Stimulated activated CD4-positive, alpha-beta T cell treated with anti-CD3 and anti-CD28 coated beads, TNF-alpha, amount 100 ng/mL, for 1 hour (primary cell): ENCODE data around the gene SIGLEC9.

Experiments
- DNase-seq, 3 donors: peaks; one replicate each; pipeline ENCODE4 v3.0.0-alpha.2; 2020; ENCODE audit warnings: low read depth in 3 of 3, low spot score in 1 of 3

SIGLEC9 gene

GRCh38 chr19:51122112-51122981 lies 2.4 kb upstream of the SIGLEC9 start:
- DNase-seq = no peak

DNA sequence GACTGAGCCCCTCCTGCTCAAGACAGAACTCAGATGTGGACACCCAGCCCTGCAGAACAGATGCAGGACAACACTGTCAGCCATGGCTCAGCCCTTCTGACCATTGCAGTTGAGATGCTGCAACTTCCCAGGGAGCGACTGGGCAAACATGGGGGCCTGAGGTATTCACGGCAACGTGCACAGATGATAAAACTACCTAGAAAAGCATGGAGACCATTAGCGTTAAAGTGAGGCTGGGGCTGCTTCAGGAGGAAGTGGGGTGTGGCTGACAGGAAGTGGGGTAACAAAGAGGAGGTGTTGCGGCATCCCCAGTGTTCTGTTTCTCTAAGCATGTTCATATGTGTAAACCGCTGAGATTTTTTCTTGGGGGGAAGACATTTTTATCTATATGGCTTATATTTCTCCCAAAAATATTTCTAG lies 1.3 kb upstream of the SIGLEC9 start:
- no peak for DNase-seq

GRCh38 chr19:51123802-51124201 lies 904 bp upstream of the SIGLEC9 start:
- no peak for DNase-seq

- DNase-seq = no peak
Observed at GRCh38 chr19:51124216-51124615, 490 bp upstream of the SIGLEC9 start.

DNA sequence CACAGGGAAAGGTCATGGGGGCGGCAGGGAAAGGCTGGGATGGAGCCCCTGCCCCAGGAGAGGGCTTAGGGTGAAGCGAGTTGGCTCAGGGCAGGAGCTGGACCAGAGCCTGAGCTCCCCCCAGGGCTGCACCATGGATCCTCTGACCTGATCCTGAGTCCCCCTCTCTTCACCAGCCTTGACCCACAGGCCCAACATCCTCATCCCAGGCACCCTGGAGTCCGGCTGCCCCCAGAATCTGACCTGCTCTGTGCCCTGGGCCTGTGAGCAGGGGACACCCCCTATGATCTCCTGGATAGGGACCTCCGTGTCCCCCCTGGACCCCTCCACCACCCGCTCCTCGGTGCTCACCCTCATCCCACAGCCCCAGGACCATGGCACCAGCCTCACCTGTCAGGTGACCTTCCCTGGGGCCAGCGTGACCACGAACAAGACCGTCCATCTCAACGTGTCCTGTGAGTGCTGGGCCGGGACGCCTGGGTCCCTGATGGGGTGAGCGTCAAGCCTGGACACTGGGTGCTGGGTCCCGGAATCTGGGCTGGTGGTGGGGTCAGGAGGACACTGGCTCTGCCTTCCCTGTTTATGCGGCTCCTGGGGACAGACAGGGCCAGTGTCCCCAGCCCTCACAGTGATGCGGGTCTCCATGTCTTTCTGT lies 842 bp downstream of the SIGLEC9 start:
- no peak for DNase-seq

DNA sequence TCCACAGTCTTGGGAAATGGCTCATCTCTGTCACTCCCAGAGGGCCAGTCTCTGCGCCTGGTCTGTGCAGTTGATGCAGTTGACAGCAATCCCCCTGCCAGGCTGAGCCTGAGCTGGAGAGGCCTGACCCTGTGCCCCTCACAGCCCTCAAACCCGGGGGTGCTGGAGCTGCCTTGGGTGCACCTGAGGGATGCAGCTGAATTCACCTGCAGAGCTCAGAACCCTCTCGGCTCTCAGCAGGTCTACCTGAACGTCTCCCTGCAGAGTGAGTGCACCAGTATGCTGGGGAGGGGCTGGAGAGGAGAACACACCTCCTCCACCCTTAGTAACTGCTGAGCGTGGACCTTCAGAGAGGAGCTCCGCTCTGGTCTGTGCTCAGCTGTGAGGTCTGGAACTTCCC lies 2.3 kb downstream of the SIGLEC9 start:
- no peak for DNase-seq

DNA sequence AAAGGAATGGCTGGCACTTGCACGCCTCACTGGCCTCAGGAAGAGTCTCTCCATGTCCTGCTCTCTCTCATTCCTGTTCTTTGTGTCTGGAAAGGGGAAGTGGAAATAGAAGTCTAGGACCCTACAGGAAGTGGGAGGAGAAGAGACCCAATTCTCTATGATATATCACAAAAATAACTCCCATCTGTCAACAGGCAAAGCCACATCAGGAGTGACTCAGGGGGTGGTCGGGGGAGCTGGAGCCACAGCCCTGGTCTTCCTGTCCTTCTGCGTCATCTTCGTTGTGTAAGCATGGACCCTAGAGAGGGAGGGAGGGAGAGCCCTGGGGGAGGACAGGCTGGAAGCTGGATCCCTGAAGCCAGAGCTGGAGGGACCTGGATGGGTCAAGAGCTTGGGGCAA lies 3.0 kb downstream of the SIGLEC9 start:
- no peak for DNase-seq

DNA sequence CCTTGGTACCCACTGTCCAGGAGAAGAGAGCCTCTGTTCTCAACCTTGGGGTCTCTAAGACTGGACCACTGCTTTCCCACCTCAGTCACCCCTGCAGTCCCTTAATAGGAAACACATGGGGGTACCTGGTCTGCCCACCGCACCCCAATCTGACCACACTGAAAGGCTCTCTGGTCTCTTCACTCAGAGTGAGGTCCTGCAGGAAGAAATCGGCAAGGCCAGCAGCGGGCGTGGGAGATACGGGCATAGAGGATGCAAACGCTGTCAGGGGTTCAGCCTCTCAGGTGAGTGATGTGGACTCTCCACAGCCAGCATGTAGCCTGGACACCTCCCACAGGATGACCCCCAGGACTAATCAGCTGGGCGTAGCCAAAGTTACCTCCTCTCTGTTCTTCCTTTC lies 3.5 kb downstream of the SIGLEC9 start:
- DNase-seq = no peak

GRCh38 chr19:51129716-51130115 lies 5.0 kb downstream of the SIGLEC9 start:
- no peak for DNase-seq

DNA sequence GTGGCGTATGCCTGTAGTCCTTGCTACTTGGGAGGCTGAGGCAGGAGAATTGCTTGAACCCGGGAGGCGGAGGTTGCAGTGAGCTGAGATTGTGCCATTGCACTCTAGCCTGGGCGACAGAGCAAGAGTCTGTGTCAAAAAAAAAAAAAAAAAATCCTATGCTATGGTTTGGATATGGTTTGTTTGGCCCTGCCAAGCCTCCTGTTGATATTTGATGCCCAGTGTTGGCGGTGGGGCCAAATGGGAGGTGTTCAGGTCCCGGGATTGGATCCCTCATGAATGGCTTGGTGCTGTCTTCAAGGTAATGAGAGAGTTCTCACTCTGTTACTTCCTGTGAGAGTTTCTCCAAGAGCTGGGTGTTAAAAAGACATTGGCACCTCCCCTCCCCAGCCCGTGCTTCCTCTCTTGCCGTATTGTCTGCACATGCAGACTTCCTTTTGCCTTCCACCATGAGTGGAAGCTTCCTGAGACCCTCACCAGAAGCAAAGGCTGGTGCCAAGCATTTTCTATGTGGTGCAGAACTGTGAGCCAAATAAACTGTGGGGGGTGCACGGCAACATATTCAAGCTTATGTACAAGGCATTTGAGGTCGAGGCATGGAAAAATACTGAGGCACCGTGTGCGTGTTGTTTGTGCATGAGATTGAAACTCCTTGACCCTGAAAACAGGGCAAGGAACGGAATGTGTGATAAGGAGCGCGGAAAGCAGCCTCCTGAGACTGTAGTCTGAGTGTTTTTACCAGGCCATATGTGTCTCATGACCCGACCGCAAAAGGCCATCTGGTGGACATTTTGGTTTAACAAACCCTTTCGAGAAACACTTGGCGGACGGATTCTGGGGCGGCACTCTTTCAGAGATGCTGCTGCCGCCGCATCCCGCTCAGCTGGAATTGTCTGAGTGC lies 7.3 kb downstream of the SIGLEC9 start:
- no peak for DNase-seq

- DNase-seq = no peak
Observed at GRCh38 chr19:51135004-51135403, 10.3 kb downstream of the SIGLEC9 start.

DNA sequence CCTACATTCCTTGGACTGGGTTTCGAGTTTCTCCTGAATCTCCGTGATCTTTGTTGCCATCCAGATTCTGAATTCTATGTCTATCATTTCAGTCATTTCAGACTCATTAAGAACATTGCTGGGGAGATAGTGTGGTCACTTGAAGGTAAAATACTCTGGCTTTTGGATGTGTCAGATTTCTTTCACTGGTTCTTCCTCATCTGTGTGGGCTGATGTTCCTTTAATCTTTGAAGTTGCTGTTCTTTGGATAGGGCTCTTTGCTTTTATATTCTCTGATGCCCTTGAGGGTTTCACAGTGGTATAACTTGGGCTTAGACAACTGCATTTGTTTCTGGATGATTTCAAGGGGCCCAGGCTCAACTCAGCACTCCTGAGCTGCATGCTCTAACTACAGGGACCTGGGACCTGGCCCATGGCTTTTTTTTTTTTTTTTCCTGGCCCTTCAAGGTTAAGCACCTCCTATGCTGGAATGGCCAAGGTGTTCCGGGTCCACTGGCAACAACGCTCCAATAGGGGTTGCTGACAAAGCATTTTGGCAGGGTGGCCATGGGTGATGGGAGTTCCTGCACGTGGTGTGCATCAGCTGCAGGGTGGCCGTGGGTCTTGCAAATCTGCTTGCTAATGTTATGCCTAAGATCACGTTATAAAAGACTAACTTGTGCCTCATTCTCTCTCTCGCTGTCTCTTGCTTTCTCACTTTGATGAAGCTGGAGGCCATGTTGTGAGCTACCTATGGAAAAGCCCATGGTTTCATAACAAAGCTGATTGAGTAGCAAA lies 11.5 kb downstream of the SIGLEC9 start:
- DNase-seq = no peak

GRCh38 chr19:51136851-51137551 lies 12.3 kb downstream of the SIGLEC9 start:
- no peak for DNase-seq

GRCh38 chr19:51137792-51138425 lies 13.2 kb downstream of the SIGLEC9 start:
- DNase-seq = no peak

GRCh38 chr19:51138549-51138979 lies 13.9 kb downstream of the SIGLEC9 start:
- DNase-seq = no peak

- no peak for DNase-seq
Observed at GRCh38 chr19:51139299-51140014, 14.8 kb downstream of the SIGLEC9 start.

DNA sequence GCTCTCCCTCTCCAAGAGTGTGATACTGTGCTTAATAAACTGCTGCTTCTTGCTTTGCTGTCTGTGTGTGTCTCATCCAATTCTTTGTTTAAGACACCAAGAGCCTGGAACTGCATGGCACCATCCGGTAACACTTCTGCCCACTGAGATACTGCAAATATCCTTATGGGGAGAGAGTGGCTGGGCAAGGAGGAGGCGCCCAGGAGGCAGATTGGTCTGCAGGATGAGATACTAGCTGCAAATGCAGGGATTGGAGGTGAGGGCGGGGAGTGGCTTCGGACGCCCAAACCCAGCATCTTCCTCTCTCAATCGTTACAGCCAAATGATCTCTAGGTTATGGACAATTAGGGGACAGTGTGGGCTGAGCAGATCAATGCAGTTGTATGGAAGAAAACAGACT lies 15.7 kb downstream of the SIGLEC9 start:
- no peak for DNase-seq

DNA sequence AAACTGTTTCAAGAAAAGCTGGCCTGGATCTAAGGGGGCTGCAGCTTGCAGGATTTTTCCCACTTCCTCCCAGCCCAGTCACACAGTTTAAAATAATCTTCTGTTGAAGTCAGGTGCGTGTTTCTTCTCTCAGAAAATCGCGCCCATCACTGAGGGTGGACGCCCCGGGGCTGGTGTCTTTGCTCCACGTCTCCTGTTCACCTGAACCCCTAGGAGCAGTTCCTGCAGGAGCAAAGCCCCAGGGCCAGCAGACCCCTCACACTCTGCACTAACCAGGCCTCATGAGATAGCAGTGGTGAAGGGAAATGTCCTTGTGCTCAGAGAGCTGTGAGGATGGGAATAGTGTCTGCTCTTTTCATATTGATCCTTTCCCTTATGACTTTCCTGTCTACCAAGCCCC lies 16.5 kb downstream of the SIGLEC9 start:
- DNase-seq = no peak

- no peak for DNase-seq
Observed at GRCh38 chr19:51142119-51142518, 17.4 kb downstream of the SIGLEC9 start, which contains the start of gene SIGLEC7. Gene SIGLEC7, plus strand, starts transcription at chr19:51142301. Its CDS starts 69 bp downstream, at chr19:51142370.
